HG02798 (cell line): ENCODE results near the gene GREM2.

Experiments
- ATAC-seq: cut with Tn5 transposase; IDR thresholded peaks from one replicate; pipeline ENCODE4 v1.9.1; 2021; ENCODE audit warnings: mild to moderate bottlenecking; ENCODE audit not compliant: unreplicated experiment, poor library complexity

The GREM2 gene

GRCh38 chr1:240567066-240567465 lies 44.9 kb downstream of the GREM2 start:
- no peak for ATAC-seq

GRCh38 chr1:240562779-240563178 lies 49.2 kb downstream of the GREM2 start:
- no peak for ATAC-seq

- ATAC-seq, result no peak
Measured at GRCh38 chr1:240562111-240562590, 49.8 kb downstream of the GREM2 start.

GRCh38 chr1:240559781-240560180 lies 52.2 kb downstream of the GREM2 start:
- ATAC-seq, result no peak

- no peak for ATAC-seq
Measured at GRCh38 chr1:240555524-240555923, 56.4 kb downstream of the GREM2 start.

- no peak for ATAC-seq
Measured at GRCh38 chr1:240553351-240553750, 58.6 kb downstream of the GREM2 start.

GRCh38 chr1:240539769-240540414 lies 72.1 kb downstream of the GREM2 start:
- ATAC-seq, result no peak

- ATAC-seq, result no peak
Measured at GRCh38 chr1:240538776-240539430, 73.1 kb downstream of the GREM2 start.

- ATAC-seq, result no peak
Measured at GRCh38 chr1:240533154-240533780, 78.7 kb downstream of the GREM2 start.

- ATAC-seq, result no peak
Measured at GRCh38 chr1:240528591-240528990, 83.4 kb downstream of the GREM2 start.

GRCh38 chr1:240527086-240527485 lies 84.9 kb downstream of the GREM2 start:
- ATAC-seq, result no peak

GRCh38 chr1:240526312-240526711 lies 85.6 kb downstream of the GREM2 start:
- no peak for ATAC-seq

GRCh38 chr1:240524356-240525069 lies 87.4 kb downstream of the GREM2 start:
- no peak for ATAC-seq

- no peak for ATAC-seq
Measured at GRCh38 chr1:240522122-240522822, 89.7 kb downstream of the GREM2 start.

- no peak for ATAC-seq
Measured at GRCh38 chr1:240517891-240518290, 94.1 kb downstream of the GREM2 start.

GRCh38 chr1:240516069-240516468 lies 95.9 kb downstream of the GREM2 start:
- no peak for ATAC-seq

GRCh38 chr1:240515505-240515904 lies 96.5 kb downstream of the GREM2 start:
- no peak for ATAC-seq

- no peak for ATAC-seq
Measured at GRCh38 chr1:240511789-240512188, 100.2 kb downstream of the GREM2 start.

- no peak for ATAC-seq
Measured at GRCh38 chr1:240508950-240509349, 103.0 kb downstream of the GREM2 start.

GRCh38 chr1:240508201-240508600 lies 103.8 kb downstream of the GREM2 start:
- no peak for ATAC-seq
